ENCODE results near the gene CALD1.

DNA sequence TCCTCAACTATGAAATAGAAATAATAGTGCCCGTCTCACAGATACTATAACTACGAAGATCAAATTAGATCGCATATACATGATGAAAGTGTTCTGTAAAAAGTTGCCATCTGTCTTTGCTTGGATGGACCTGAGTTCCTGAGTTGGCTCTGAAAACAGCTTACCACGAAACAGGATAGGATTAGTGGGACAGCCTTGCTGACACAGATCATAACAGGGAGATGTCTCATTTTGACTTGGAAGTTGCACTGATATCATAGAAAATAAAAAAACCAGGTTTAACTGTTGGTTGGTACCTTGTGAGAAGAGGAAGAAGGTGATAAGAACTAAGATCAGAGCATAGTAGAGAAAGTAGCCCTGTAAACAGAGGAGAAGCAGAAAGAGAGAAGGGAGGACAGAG is 127.6 kb downstream of the CALD1 start:
- TF ChIP-seq EZH2 (IDR thresholded peaks at IDR 0.05; ENCODE audit: borderline replicate concordance, low read length) = no peak
- TF ChIP-seq, protein P1, sequence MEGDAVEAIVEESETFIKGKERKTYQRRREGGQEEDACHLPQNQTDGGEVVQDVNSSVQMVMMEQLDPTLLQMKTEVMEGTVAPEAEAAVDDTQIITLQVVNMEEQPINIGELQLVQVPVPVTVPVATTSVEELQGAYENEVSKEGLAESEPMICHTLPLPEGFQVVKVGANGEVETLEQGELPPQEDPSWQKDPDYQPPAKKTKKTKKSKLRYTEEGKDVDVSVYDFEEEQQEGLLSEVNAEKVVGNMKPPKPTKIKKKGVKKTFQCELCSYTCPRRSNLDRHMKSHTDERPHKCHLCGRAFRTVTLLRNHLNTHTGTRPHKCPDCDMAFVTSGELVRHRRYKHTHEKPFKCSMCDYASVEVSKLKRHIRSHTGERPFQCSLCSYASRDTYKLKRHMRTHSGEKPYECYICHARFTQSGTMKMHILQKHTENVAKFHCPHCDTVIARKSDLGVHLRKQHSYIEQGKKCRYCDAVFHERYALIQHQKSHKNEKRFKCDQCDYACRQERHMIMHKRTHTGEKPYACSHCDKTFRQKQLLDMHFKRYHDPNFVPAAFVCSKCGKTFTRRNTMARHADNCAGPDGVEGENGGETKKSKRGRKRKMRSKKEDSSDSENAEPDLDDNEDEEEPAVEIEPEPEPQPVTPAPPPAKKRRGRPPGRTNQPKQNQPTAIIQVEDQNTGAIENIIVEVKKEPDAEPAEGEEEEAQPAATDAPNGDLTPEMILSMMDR (IDR thresholded peaks at IDR 0.05; ENCODE audit: low read length) = no peak

Data from OCI-LY1 (cell line).